Measurements from ENCODE around the gene NIT1.
A peak's percentile ranks its signal among the peaks of the same experiment; 100 is the strongest.

The NIT1 gene

DNA sequence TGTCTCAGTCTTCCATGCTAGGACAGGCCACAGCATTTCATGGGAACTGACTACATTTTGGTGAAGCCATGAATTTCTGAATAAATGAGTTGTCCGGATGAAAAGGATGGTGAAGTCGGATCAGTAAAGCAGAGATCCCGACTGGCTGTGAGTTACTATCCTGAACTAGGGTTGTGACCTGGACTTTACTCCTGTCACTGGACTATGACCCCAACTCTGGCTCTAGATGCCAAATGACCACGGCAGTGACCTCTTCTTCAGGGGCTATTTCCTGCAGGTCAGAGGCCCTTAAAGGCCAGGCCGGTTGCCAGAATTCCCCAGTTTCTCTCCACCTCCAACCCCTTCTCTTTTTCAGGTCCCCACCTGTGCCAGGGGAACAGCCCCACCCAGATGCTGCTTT is 26.8 kb upstream of the NIT1 start:
- no peak for DNase-seq (ENCODE audit: low read depth in 2 of 2)
- H3K4me3 ChIP-seq (replicated peaks in 1 of 2; ENCODE audit: low read depth in 2 of 2, low read length in 2 of 2) = no peak overlapping the region

GRCh38 chr1:161091796-161092507 is 26.0 kb upstream of the NIT1 start:
- DNase-seq (ENCODE audit: low read depth in 2 of 2) = no peak
- no peak for TF ChIP-seq CTCF (IDR thresholded peaks at IDR 0.05; ENCODE audit: low read depth, low read length)
- no peak overlapping the region for H3K4me3 ChIP-seq (replicated peaks in 1 of 2; ENCODE audit: low read depth in 2 of 2, low read length in 2 of 2)

More for the DNA sequence above, 26.8 kb upstream of the NIT1 start:
- no peak for TF ChIP-seq CTCF (IDR thresholded peaks at IDR 0.05; ENCODE audit: low read depth, low read length)

DNA sequence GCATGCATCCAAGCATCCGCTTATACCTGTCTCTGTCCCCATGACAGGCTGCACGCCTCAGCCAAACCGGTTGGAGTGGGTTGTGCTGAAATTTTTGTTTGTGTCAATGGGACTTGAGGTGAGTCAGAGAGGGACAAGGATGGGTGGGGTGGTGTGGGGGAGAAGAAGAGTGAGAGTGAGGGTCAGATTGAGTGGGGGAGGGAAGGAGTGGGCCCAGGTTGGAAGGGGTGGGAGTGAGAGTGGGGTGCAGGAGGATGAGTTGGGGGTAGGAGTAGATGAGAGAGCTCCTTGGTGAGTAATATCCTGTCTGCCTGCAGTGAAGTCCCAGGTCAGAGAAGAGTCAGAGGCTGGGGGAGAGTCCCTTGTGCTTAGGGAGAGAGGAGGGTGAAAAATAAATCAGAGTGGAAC is 25.3 kb upstream of the NIT1 start:
- TF ChIP-seq CTCF (IDR thresholded peaks at IDR 0.05; ENCODE audit: low read depth, low read length) = no peak
- no peak overlapping the region for H3K4me3 ChIP-seq (replicated peaks in 1 of 2; ENCODE audit: low read depth in 2 of 2, low read length in 2 of 2)
- peak in 1 of 2 donors; percentile 57 for DNase-seq (ENCODE audit: low read depth in 2 of 2)

DNA sequence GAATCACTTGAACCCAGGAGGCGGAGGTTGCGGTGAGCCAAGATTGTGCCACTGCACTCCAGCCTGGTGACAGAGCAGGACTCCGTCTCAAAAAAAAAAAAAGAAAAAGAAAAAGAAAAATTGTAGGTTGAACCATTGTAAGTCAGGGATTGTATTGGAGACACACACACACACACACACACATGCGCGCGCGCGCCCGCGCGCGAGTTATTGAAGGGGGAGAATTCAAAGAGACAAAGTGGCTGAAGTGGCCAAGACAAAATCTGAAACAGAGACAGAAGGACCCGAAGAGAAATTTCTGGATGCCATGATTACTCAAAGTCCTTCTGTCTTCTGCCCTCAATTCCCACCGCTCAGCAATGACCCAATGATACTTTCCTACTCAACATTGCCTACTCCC is 23.4 kb upstream of the NIT1 start:
- no peak for DNase-seq (ENCODE audit: low read depth in 2 of 2)
- no peak for TF ChIP-seq CTCF (IDR thresholded peaks at IDR 0.05; ENCODE audit: low read depth, low read length)

DNA sequence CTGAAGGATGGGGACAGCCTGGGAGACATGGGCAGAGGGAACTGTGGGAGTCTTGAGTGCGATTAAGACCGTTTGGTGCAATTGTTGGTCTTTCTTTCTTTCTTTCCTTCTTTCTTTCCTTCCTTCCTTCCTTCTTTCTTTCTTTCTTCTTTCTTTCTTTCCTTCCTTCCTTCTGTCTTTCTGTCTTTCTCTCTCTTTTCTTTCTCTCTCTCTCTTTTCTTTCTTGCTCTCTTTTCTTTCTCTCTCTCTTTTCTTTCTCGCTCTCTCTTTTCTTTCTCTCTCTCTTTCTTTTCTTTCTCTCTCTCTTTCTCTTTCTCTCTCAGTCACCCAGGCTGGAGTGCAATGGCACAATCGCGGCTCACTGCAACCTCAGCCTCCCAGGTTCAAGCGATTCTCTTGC is 22.7 kb upstream of the NIT1 start:
- no peak for TF ChIP-seq CTCF (IDR thresholded peaks at IDR 0.05; ENCODE audit: low read depth, low read length)
- no peak for DNase-seq (ENCODE audit: low read depth in 2 of 2)
- no peak overlapping the region for H3K4me3 ChIP-seq (replicated peaks in 1 of 2; ENCODE audit: low read depth in 2 of 2, low read length in 2 of 2)

More for the DNA sequence above, 23.4 kb upstream of the NIT1 start:
- no peak overlapping the region for H3K4me3 ChIP-seq (replicated peaks in 1 of 2; ENCODE audit: low read depth in 2 of 2, low read length in 2 of 2)

DNA sequence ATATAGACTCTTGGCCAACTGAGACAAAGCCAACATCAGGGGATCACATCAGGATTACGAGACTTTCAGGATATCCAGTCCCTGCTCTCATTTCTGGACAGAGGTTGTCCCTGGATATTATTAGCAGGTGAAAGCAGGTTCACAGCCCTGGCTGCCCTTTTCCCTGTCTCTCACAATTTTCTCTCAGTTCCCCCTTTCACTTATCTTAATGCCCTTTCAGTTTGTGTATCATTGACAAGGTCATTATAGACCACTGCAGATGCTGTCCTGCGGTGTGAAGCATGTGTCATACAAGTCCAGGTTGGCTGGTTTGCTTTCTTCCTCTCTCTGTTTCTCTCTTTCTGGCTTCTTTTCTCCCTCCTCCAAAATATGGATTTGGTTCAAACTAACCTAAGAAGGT is 21.9 kb upstream of the NIT1 start:
- H3K4me3 ChIP-seq (replicated peaks in 1 of 2; ENCODE audit: low read depth in 2 of 2, low read length in 2 of 2) = no peak overlapping the region
- DNase-seq (ENCODE audit: low read depth in 2 of 2) = no peak
- TF ChIP-seq CTCF (IDR thresholded peaks at IDR 0.05; ENCODE audit: low read depth, low read length) = no peak

DNA sequence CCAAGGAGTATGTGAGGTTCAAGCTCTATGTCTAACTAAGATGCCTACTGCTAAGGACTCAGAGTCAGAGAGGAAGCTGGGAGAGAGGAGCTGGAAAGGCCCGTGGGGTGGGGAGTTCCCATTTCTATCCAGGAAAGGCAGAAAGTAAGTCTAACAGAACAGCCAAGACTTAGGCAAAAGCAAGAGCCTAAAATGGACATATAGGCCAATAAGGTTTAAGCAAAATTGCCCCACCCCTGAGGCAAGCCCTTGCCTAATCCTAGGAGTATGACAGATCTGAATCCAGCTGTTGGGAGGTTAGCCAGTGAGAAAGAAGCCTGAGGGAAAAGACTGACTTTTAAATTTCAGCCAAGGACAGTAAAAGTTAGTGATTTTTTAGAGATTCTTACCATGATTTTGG is 21.4 kb upstream of the NIT1 start:
- peak; percentile 87 for DNase-seq (ENCODE audit: low read depth in 2 of 2)
- no peak for TF ChIP-seq CTCF (IDR thresholded peaks at IDR 0.05; ENCODE audit: low read depth, low read length)
- H3K4me3 ChIP-seq (replicated peaks in 1 of 2; ENCODE audit: low read depth in 2 of 2, low read length in 2 of 2) = no peak overlapping the region
